Stimulated activated CD4-positive, alpha-beta T cell treated with anti-CD3 and anti-CD28 coated beads, Interleukin-15, amount 100 ng/mL, for 24 hours (primary cell): ENCODE measurements around the gene KCNQ4.

ENCODE experiments used
- DNase-seq: peaks from one replicate; pipeline ENCODE4 v3.0.0-alpha.2; 2020

The KCNQ4 gene

DNA sequence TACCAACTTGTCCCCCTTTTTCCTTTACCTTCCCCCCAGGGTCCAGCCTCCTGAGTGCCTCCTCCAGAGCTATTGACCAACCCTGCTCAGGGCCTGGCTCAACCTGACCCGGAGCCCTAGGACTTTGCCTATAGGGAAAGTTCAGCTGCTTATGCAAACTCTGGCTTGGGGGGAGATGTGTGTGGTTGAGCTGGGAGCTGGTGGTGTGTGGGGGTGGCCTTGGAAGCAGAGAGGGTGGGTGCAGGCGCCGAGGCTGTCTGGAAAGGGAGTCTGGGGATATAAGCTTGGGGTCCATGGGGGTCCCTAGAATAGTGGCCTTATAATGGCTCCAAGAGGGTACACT, 14.1 kb downstream of the KCNQ4 start:
- DNase-seq, result no peak

DNA sequence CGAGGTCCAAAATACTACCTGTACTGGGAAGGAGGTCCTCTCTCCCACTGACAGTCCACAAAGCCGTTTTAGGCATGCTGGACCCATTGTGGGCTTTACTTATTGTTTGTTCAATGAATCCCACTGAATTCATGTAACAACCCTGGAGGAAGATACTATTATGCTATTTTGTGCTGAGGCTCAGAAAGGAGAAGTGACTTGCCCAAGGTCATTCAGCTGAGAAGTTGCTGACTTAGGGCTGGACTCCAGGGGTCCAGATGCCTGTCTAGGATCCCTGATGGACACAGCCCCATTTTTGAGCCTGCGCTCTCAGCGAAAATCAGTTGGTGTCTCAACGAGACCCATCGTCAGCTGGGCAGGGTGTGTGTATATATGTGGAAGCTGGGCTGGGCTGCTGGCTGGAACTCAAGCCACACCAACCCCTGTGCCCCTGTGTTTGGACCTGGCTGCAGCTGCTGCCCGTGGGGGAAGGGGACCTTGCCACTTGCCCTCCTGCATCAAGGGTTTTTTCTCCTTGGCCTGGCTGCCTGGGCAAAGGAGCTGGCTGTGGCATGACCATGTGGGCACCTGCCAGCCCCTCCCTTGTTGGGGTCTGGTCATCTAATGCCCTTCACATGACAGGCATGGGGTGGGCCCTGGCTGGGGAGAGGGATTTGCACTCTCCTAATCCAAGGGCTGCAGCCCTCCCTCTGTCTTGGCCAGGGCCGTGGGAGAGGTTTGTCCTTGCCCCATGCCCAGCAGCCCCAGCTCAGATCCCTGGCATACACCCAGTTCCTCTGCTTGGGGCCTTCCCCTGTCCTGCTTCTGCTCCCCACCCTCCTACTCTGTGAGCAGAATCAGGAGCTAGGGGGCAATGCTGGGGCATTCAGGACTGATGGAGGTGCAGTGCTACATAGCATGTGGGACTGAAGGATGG, 15.0 kb downstream of the KCNQ4 start:
- DNase-seq, result no peak

- DNase-seq, result no peak
Observed at GRCh38 chr1:40799351-40799867, 15.8 kb downstream of the KCNQ4 start.

- DNase-seq, result no peak
Observed at GRCh38 chr1:40801742-40802077, 18.1 kb downstream of the KCNQ4 start.

DNA sequence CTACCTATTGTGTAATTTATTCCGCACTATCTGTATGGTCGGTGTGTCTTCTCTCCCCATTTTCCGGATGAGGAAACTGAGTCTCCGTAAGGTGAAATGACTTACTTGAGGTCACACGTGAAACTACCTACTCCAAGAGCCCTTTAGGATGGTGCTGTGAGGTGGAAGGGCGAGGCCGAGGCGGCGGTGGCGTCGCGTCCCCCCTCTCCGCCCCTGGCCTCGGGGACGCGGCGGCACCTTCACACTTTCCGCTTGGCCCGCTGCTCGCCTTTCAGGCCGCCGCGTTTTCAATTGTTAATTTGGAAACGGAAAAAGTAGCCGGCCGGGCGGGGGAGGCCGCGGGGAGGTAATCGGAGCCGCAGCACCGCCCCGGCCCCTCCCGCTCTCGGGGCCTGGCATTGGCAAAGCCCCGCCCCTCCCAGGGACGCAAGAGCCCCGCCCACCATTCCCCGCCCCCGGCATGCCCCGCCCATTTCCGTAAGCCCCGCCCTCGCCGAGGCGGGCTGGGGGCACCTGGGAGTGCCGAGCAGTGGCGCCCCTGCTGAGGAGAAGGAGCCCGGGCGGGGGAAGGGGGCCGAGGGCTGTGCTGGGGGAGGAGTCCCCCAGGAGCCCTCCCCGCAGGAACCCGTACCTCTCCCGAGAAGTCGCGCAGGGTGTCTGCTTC, 18.6 kb downstream of the KCNQ4 start:
- DNase-seq, result peak; percentile 89

DNA sequence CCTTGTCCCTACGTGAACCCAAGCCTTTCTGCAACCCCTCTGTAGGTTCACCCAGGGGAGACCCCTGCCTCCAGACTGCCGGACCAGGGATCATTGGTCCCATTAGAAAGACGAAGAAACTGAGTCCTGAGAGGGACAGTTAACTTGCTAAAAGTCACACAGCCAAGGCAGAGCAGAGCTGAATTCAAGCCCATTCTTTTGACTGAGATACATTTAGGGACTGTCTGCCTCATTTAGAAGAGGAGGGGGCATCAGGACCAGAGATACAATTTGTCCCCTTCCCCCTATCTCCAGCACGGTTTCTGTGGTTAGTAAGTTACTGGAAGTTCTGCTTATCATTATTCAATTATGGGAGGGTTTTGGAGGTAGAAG, 19.1 kb downstream of the KCNQ4 start:
- DNase-seq, result no peak

DNA sequence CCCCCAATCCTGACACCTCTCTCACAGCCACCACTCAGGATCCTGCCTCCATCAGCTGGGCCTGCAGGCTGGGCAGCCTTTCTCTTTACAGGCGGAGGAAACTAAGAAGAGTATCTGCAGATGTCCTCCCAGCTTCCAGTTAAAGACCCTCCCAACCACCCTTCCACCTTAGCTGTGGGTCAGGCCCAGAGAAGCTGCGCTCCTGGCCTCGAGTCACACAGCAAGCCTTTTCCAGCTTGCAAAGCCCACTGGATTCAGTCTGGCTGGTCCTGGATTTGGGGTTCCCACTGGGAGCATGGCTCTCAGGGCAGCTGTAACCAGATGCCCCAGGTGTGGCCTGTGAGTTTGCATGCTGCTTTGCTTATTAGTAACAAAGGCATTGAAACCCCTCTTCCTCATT, 19.9 kb downstream of the KCNQ4 start:
- no peak for DNase-seq

DNA sequence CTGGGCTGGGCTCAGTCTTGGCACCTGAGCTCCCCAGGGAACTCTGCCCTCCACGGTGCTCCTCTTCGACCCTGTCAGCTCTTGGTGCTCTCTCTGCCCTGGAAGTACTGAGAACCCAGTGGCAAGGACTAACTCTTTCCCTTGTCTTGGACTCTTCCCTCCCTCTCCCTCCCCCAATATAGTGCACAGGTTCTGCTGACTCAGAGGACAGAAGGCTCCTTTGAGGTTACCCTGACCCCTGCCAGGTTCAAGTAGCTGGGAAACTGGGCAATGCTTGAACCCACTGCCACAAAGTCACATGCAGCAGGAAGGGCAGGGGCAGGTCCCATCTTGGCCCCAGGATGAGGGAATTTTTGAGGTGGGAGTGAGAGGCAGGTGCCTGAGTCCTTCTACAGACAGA, 20.3 kb downstream of the KCNQ4 start:
- no peak for DNase-seq

GRCh38 chr1:40806240-40806639, 22.7 kb downstream of the KCNQ4 start:
- DNase-seq, result no peak

DNA sequence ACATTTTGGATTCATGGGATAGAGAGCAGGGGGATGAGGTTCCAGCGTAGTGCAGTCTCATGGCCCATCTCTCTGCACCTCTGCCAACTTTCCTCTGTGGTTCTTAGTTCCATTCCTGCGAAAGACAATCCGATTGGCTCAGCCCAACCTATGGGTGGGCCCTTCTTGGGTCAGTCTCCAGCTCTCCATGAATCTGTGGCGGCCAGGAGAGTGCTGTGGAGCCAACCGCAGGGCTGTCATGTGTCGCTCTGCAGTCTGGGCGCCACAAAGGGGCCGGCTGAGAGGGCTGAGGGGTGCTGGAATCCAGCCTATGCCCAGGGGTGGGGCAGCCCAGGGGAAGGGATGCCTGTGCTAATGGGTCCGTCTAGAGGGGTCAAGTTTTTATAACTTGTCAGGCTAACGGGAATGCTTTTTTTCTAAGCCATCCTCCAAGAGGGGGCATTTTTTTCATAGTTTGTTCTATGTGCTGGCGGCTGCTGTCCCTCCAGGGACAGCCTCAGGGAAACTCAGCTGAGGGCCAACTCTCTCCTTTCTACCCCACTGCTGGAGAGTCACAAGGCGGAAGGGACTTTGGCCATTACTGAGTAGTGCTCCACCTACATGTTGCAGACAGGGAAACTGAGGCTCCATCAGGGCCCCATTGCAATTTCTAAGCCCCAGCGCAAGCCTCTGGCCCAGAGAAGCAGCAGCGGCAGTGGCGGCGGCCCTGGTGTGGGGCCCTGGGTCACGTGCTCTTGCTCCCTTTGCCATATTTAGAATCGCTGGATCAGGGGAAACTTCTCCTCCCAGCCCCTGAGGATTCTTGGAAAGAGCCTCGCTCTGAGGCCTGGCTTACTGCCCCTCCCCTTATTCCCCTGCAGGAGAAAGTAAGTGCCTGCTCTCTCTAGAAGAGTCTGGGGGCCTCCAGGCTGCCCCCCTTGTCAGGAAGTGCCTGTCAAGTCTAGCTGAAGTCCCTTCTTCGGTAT, 23.4 kb downstream of the KCNQ4 start:
- no peak for DNase-seq

GRCh38 chr1:40808002-40808401, 24.4 kb downstream of the KCNQ4 start:
- no peak for DNase-seq

GRCh38 chr1:40808444-40808843, 24.9 kb downstream of the KCNQ4 start:
- no peak for DNase-seq

GRCh38 chr1:40808909-40809308, 25.3 kb downstream of the KCNQ4 start:
- no peak for DNase-seq

- DNase-seq, result no peak
Observed at GRCh38 chr1:40810927-40811326, 27.3 kb downstream of the KCNQ4 start.

DNA sequence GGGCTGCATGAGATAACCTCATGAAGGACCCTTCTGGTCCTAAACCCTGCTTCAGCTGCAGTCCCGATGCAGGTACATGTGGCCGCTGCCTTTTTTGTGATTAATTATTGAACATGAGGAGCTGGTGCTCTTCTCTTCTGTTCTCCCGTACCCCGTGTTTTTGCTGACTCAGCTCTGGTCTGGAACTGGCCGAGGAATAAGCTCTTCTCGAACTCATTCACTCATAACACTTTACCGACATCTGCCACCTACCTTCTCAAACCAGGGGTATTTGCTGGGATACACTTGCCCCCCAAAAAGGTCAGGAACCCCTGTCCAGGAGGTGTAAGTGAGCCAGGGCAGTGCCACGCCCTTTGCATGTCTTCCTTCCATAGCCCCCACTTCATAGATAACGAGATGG, 31.8 kb downstream of the KCNQ4 start:
- no peak for DNase-seq

DNA sequence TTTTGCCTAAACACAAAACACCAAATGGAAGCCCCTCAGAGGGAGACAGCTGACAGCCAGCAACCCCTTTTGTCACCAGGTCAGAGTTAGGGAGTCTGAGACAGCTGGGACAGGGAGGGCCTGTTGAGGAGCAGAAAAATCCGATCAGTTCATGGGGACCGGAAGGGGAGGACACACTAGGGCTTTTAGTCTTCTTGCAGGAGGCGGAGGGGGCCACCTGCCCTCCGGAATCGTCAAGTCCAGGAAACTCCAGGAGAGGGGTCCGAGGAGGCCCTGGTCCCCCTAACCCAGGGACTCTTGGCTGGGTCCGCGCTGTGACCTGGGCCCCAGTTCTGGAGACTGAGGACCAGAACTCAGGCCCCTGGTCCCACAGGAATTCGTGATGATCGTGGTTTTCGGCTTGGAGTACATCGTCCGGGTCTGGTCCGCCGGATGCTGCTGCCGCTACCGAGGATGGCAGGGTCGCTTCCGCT, 34.2 kb downstream of the KCNQ4 start:
- no peak for DNase-seq

DNA sequence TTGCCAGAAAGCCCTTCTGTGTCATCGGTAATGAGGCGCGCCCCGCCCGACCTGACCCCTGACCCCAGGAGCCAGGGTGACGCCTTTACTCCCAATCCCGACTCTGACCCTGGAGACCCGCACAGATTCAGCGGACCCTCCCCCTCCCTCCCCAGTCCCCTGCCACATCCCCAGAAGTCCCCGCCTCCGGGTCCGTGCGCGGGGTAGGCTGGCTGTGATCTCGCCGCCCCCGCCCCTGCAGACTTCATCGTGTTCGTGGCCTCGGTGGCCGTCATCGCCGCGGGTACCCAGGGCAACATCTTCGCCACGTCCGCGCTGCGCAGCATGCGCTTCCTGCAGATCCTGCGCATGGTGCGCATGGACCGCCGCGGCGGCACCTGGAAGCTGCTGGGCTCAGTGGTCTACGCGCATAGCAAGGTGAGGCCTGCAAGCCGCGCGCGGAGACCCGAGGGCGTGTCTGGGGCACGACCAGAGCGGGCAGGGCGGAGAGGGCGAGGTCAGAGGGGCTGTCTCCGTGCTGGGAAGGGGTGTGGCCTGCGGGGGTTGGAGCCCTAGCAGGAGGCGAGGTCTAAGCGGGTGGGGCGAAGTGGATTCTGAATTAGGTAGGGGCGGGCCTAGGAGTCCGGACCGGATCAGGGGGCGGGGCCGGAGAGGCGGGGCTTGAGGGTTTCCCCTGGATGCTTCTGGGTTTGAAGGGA, 34.8 kb downstream of the KCNQ4 start:
- peak; percentile 92 for DNase-seq

DNA sequence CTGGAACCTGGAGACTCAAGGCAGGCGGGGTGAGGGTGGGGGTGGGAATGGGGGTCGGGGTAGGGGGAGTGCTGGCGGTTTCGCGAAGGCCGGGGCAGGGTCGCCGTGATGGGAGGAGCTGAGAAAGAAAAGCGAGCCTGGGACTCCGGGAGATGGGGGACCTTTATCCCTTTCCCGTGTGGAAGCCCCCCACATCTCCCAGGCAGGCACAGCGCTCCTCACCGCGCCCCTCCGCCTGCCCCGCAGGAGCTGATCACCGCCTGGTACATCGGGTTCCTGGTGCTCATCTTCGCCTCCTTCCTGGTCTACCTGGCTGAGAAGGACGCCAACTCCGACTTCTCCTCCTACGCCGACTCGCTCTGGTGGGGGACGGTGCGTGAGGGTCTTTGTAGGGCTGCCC, 35.5 kb downstream of the KCNQ4 start:
- DNase-seq, result no peak

- peak; percentile 8 for DNase-seq
Observed at GRCh38 chr1:40820251-40820797, 36.7 kb downstream of the KCNQ4 start.

DNA sequence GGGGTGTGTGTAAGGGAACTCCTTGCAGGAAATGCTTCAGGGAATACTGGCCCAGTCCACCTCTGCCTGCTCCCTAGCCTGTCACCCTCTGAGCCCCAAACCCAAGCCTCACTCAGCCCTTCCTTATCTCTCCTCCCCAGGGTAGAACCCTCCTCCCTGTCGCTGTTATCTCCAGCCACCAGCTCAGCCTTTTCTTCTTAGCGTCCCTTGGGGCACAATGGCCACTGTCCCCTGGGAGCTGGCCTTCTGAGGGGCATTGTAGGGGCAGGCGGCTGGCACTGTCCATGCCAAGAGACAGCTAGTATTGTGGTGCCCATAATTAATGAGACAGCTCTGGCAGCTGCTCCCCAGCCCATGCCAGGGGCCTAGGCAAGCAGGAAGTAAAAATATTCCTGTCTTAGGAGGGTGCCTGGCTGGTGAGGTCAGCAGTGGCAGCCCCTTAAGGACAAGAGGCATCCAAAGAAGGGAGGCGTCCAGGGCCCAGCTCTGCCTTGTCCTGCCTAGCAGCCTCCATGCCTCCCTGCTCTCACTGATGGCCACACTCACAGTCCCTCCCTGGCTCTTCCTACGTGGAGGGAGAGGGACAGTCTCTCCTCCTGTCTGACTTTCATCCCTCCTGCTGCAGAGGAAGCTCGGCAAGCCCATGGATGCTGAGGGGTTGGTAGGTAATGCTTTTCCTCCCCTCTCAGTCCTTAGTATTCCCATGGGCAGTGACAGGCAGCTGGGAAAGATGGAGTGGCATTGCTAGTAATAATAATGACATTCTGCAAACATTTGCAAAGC, 37.5 kb downstream of the KCNQ4 start:
- no peak for DNase-seq

DNA sequence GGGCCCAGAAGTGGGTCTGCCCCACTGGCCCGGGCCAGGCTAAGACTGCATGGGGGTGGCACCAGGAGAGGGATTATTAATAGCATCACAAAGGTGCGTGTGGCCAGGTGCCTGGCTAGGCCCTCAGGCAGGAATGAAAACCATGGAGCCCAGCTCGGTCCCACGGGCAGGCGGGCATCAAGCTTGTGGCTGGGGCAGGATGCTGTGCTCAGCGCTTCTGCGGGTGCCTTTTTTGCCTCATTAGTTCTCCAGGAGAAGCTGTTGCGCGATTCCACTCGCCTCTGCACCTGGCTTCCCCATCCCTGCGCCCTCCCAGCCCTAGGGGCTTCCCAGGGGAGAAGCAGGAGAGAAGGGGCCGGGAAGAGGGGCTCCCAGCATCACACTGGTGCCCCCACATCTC, 39.3 kb downstream of the KCNQ4 start:
- no peak for DNase-seq
